SK-N-DZ (cell line): ENCODE data around the gene MSL3B.
A peak's percentile ranks its signal among the peaks of the same experiment; 100 is the strongest.

Source experiments
- DNase-seq: peaks from one replicate; pipeline ENCODE4 v3.0.0-alpha.2; 2015; ENCODE audit warnings: low spot score

The MSL3B gene

DNA sequence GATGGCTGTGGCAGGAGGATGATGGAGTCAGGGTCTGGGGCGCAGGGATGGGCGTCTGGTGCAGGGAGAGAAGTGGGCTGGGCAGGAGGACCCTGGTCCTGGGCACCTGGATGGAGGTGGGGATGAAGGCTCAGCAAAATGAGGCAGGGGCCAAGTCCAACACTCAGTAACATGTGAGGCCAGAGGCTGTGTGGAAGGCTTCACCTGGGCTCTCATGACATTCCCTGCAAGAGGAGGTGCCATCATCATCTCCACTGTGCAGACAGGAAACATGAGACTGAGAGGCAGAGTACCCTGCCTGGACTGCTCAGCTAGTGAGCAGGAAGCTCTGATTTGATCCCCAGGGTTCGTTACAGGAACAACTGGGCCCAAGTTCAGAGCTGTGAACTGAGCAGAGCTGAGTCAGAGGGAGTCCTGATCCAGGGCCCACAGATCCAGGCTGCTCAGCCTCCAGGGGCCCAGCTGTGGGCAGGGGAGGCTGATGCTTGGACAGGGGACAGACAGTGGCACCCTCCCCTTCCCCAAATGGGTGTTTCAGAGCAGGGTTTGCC, 50.8 kb downstream of the MSL3B start:
- no peak for DNase-seq

DNA sequence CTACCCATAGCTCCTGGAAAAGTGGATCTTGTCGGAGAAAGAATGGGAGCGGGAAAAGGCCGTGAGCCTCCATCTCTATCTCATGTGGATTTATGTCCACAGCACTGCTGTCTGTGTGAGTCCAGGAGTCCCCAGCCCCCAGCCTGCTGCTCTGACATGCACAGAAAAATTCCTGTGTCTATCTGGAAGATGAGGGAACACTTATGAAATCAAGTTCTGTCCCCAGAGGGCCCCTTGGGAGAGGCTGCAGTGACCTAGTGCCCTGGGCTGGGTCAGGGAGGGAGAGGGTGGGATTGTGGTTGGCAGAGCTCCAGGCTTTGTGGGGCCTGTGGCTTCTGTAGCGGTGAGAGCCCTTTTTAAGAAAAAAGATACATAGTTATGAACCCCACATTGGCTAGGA, 51.4 kb downstream of the MSL3B start:
- peak; percentile 35 for DNase-seq

GRCh38 chr2:233816334-233816733, 51.9 kb downstream of the MSL3B start:
- peak; percentile 56 for DNase-seq

DNA sequence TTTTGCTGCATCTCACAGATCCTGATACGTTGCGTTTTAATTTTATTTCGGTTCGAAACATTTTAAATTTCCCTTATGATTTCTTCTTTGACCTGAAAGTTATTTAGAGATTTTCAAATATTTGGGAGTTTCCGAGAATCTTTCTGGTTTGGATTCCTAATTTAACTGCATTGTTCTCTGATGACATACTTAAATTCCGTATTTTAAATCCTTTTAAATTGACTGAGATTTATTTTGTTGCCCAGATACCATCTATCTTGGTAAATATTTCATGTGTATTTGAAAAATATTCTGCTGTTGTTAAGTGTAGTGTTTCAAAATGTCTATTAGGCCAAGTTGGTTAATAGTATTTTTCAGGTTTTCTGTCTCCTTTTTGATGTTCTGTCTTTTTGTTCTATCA, 52.3 kb downstream of the MSL3B start:
- no peak for DNase-seq
